ENCODE results near the gene TMEM141.
"Not testable (repeated sequence)": the region's sequence is repeated elsewhere in the genome, so short reads cannot be mapped to it uniquely, and the experiment has no call there.

TMEM141 gene

DNA sequence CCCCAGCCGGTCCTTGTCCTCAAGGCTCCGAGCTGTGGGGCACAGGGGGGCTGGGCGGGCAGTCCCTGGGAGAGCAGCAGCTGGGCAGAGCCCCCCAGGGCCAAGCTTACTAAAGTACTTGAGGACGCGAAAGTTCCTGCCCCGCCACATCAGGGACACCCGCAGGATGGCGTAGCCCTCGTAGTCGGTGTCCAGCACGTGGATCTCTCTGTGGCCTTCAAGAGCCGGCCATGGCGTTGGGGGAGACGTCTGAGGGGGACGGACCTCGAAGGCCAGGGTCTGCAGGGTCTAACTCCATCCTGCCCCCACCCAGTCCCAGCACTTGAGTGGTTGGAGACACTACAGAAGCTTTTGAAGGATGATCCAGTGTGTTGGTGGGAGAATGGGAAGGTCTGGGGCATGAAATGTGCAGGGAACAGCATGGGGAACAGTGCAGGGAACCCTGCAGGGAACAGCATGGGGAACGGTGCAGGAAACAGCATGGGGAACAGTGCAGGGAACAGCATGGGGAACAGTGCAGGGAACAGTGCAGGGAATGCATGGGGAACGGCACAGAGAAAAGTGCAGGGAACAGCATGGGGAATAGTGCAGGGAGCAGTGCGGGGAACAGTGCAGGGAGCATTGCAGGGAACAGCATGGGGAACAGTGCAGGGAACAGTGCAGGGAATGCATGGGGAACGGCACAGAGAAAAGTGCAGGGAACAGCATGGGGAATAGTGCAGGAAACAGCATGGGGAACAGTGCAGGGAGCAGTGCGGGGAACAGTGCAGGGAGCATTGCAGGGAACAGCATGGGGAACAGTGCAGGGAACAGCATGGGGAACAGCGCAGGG lies 35.6 kb upstream of the TMEM141 start:
- not testable (repeated sequence) for DNase-seq

DNA sequence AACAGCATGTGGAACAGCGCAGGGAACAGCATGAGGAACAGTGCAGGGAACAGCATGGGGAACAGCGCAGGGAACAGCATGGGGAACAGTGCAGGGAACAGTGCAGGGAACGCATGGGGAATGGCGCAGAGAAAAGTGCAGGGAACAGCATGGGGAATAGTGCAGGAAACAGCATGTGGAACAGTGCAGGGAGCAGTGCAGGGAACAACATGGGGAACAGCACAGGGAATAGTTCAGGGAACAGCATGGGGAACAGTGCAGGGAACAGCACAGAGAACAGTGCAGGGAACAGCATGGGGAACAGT lies 35.1 kb upstream of the TMEM141 start:
- DNase-seq, result no peak

DNA sequence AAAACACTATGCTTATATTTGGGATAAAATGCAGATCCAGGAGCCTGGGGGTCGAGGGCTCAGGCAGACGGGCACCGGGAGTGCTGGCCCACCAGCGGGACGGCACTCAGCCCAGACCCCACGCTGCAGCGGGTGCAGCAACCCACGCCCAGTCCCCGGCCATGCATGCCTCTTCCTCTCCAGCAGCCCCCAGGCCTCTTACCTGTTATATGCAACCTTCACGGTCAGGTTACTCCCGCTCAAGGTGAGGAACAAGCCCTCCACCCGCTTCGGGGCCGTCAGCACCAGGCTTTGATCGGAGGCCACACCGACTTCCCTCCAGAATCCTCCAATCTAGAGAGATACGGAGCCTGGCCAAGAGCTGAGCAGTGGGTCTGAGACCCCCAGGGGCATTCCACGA lies 34.3 kb upstream of the TMEM141 start:
- no peak for DNase-seq

DNA sequence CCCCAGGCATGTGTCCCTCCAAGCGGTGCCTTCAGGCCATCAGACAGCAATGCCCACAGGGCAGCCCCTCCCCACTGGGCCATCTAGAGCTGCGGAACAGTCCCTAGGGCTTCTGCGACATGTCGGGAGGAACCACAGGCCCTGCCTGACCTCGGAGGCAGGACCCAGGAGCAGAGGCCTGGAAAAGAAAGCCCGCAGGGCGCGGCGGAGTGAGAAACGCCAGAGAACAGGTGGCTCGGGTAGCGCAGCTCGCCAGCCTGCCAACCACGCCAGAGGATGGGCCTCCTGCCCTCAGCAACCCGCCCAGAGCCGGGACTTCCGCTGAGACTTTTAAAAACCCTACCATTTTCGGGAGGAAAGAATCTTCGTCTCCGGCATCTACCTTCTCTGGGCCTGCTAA lies 33.8 kb upstream of the TMEM141 start:
- DNase-seq, result no peak

DNA sequence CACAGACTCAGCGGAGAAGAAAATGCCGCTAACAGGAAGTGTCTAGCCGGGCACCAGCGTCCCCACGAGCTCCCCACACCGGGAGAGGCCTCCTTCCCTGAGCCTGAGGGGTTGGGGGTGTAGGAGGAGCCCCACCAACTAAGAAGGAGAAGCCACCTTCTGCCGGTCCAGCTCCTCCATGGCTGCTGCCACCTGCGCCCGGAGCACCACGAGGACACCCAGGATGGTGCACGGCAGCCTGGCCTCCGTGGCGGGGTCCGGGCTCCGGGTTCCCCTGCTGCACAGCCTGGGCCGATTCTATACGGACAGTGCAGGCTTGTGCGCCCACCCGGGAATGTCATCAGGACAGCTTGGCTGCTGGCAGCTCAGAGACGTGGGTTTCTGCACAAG lies 33.4 kb upstream of the TMEM141 start:
- no peak for DNase-seq

DNA sequence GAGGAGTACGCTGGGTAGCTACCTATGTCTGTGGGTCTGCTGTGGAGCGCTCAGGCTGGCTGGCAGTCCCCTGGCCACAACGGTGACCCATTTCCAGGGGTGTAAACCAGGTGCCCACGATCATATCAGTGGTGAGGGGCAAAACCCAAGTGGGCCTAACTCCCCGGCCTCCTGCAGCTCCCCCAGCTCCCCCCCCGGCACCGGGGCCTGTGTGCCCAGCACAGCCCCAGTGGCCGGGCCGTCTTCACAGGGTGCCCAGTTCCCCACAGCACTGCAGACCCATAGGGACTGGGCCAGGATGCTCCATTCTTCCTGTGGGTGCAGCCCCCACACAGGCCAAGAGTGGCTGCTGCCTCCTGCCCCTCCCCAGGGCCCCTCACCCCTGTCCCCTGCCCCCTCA lies 32.1 kb upstream of the TMEM141 start:
- DNase-seq, result no peak

DNA sequence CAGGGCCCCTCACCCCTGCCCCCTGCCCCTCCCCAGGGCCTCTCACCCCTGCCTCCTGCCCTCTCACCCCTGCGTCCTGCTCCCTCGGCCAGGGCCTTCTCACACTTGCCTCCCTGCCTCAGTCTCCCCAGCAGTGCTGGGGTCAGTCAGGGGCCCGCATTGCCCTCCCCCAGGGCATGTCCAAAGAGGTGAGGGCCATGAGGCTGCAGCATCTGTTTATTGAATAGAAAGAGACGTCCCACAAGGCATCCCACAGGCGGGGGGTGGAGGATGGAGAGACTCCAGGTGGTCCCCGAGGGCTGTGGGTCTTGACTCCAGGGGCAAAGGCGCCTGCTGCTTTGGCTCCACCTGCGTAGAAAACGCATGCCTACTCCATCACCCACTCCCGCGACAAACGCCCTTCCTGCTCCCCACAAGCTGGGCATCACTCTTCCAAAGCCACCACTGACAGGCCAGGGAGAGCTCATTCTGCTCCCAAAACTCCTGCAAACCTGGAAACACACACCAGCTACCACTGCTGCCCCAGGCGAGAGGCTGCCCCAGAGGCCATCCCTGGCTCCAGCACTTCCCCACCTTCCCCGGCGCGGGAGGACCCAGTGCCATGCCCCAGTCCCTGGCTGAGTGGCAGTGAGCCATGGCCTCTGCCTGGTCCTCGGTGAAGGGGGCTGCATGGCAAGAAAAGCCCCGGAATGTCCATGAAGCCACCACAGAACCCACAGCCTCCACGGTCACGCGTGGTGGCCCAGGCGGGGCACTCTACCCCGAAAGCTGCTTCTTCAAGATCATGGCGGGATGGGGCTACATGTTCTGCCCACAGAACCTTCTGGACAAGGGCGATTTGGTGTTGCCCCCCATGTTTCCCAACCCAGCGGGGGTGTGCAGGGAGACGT lies 31.5 kb upstream of the TMEM141 start:
- no peak for DNase-seq

DNA sequence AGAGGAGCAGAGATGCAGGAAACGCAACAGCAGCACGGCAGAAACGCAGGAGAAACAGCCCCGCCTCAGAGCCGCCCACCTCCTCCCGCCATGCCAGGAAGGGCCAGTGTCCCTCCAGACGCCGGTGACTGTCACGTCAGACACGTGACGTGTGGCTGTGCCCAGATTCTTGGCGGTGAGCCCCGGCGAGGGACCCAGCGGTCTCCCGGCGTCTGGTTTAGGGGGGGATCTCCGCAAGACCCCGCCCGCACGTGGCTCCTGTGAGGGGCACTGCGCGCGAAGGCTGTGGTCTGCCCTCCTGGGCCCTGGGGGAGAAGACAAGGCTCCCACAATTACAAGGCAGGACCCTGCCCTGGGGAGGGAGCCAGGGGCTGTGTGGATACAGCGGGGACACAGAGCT lies 30.7 kb upstream of the TMEM141 start:
- DNase-seq, result no peak

DNA sequence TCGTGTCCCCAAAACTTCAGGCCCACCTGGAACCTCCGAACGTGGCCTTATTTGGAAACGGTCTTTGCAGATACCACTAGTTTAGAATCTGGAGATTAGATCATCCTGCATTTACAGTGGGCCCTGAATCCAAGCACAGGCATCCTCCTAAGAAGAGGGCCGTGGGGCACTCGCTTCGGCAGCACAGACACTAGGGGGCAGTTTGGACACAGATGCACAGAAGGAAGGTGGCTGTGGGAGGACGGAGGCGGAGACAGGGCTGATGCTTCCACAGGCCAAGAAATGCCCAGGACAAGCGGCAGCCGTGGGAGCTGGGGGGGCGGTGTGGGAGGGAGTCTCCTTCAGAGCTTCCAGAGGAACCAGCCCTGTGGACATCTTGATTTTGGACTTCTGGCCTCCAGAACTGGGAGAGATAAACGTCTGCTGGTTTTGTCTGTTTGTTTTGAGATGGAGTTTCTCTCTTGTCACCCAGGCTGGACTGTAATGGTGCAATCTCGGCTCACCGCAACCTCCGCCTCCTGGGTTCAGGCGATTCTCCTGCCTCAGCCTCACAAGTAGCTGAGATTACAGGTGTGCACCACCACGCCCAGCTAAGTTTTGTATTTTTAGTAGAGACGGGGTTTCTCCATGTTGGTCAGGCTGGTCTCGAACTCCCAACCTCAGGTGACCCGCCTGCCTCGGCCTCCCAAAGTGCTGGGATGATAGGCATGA lies 30.2 kb upstream of the TMEM141 start:
- peak; percentile 43 to 73 for DNase-seq

DNA sequence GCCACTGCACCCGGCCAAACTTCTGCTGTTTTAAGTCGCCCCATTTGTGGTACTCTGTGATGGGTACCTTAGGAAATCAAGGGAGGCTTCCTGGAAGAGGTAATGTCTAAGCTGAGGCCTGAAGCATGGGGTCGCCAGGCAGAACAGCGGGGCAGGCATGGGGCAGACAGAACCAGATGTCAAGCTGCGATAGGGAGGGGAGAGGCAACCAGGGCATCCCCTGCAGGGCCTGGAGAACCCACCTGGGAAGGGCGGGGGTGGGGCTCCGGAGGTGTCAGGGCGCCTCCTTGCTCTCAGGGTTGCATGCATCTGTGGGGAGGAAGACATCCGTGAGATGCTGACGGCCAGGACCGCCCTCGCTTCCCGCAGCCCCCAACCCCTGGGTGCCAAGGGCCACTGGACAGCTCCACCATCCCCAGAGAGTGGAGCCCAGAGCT lies 29.6 kb upstream of the TMEM141 start:
- DNase-seq, result no peak

DNA sequence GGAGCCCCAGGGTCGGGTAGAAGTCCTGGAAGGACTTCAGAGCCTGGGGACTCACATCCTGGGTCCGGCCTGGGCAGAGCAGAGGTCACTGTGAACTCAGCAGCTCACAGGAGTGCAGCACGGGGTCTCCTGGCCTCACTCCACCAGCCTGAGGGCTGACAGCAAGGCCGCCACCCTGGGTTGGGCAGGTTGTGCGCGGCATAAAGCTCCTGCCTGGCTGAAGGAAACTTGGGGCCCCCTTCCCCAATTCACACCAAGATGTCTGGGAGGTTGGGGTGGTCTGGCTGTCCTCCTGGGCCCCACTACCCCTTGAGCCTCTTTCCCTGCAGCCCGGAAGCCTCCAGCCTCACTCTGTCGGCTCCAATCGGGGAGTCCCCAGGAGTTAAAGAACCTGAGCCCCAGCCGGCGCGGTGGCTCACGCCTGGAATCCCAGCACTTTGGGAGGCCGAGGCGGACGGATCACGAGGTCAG lies 28.9 kb upstream of the TMEM141 start:
- DNase-seq, result no peak

DNA sequence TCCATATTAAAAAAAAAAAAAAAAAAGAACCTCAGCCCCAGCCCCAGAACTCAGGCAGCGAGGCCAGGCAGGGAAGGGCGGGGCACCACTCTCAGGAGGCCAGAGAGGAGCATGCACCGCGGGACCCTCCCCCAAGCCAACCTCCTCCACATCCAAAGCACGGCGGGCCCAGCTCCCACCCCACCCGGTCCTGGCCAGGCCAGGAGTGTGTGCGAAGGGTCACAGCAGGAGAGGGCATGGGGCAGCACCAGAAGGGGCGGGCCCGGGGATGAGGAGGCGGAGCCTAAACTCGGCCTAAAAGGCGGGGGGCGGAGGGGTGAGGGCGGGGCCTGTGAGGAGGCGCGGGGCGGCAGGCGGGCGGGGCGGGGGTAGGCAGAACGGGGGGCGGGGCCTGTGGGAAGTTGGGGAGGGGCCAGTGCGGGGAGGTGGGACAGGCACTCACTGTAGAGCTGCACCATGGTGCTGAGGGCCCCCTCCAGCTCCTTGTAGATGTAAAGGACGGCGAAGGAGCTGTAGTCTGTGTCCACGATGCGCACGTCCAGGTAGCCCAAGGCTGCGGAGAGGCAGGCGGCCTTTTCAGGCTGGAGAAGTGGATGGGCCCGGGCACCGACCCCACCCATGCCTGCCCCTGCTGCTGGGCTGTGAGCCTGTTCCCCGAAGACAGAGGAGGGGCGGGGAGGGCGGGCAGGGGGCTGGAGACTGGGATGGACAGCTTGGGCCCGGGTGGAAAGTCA lies 28.1 kb upstream of the TMEM141 start:
- no peak for DNase-seq

DNA sequence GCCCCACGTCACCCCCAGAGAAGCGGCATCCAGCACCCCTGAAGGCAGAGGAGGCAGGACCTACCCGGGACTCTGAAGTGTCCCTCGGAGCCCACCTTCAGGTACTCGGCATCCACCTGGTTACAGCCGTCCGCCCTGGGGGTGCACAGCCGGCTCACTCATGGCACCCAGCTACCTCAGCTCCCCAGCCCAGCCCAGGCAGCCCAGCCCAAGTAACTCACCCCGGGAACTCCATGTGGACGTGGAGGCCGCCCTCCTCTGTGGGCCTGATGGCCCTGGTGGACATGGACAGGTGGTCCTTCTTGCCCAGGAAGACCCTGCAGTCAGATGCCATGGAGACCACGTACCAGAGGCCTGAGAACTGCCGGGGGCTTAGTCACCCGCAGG lies 27.5 kb upstream of the TMEM141 start:
- DNase-seq, result no peak

DNA sequence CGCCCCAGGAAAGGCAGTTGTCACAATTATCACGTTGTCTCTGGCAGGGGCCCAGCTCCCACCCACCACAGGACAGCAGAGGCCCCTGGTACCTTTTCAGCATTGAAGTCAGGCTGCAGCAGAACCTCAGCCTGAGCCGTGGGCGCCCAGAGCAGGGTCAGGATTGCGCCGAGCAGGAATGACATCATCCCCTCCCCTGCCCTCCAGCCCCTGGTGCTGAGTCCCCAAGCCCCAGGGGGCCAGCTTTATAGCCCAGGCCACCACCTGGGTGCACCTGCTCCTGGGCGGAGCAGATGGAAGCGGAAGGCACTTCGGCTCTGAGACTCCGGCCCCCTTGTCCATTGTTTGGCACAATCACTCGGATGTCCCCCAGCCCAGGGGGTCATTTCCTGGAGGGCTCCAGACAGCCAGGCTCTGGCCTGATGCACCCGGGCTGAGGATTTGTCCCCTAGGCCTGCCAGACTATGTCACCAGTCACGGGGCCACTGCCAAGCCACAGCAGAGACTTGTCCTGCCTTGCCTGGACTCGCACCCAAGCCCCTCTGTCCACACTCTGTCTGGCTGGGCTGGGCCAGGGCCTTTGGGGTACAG lies 26.7 kb upstream of the TMEM141 start, which contains the start of gene LCN15:
LCN15 (minus strand) TSS at position 218 of the 591 bp plus-strand sequence; CDS start at position 188, 30 bp downstream.
- no peak for DNase-seq

DNA sequence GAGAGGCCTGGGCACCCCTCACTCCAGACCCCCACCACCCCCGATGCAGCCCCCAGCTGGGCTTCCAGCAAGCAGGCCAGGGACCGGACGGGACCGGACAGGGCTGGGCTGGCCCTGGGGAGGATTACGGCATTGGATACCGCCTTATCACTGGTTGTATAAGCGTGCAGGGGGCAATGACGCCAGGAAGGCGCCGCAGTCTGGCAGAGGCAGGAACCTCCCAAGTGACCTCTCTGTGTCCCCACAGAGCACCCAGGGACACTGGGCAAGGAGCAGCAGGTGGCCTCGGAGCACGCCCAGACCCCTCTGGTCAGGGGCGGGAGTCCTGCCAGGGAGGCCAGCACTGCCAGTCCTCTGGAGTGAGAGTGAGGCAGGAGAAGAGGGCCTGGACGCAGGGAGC lies 26.1 kb upstream of the TMEM141 start:
- no peak for DNase-seq

DNA sequence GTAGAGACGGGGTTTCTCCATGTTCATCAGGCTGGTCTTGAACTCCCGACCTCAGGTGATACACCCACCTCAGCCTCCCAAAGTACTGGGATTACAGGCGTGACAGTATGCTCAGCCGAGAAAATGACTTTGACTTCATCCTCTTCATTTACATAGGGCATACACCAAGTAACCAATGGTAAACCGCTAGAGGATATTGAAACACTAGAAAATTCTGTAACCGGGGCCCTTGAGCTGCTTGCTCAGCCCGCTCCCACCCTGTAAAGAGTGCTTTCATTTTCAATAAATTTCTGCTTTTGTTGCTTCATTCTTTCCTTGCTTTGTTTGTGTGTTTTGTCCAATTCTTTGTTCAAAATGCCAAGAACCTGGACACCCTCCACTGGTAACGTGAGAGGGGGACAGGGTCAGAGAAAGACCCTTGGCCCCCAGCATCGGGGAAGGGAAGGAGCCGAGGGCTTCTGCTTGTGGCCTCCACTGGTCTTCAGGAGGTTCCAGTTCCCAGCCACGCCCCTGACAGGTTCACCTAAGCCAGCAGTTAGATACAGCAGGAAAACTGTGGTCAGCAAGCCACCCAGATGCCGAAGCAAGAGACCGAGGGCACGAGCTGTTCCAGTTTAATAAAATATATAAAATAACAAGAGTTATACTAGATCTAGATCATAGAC lies 25.3 kb upstream of the TMEM141 start:
- not testable (repeated sequence) for DNase-seq

DNA sequence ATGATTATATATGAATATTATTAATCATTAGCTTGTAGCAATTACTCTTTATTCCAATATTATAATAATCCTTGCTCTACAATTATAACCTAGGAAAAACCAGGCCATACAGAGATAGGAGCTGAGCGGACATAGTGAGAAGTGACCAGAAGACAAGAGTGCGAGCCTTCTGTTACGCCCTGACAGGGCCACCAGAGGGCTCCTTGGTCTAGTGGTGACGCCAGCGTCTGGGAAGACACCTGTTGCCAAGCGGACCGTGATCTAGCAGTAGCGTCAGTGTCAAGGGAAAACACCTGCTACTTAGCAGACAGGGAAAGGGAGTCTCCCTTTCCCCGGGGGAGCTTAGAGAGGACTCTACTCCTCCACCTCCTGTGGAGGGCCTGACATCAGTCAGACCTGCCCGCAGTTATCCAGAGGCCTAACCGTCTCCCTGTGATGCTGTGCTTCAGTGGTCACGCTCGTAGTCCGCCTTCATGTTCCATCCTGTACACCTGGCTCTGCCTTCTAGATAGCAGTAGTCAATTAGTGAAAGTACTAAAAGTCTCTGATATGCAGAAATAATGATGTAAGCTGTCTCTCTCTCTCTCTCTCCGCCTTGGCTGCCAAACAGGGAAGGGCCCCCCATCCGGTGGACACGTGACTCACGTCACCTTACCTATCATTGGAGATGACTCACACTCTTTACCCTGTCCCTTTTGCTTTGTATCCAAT lies 24.6 kb upstream of the TMEM141 start:
- DNase-seq, result peak; percentile 13 to 22

DNA sequence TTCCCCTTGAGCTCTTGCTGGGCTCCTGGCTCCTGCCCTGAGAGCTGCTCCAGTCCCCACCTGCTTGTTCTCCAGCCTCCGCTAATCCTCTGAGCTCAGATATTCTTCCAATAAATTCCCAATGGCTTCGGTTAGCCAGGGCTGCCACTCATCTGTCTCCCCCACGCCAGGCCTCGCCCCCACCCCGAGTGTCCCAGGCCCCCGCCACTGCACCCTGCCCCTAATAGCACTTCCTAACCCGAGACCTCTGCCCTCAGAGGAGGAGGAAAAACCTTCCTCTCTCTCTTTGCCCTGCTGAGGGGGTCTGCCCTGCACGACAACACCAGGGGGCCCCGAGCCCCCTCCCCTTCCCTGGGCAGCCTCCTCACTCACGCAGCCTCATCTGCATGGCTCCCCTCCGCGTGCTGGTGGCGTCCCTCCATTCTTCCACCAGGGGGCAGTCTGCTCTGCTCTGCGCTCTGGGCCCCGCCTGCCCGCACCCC lies 21.4 kb upstream of the TMEM141 start:
- DNase-seq, result no peak

DNA sequence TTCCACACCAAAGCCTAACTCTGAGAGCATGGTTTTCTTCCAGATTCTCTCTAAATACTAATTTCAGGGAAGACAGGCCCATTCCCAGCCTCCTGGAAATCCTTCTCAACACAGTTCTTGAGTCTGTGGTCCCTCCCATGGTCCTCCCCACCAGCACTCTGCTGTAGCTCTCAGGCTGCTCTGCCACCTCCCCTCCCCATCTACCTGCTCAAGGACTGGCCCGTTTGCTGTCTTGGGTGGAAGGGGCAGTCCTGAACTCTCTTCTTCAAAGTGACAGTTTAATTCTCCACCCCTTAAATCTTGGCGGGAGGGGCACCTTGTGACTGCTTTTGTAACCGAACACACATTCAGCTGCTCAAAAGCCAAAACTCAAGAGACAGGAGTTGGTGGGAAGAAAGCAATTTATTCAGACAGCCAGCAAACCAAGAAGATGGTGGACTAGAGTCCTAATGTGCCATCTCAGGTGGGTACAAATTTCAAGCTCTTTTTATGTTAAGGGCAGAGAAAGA lies 19.2 kb upstream of the TMEM141 start:
- no peak for DNase-seq

DNA sequence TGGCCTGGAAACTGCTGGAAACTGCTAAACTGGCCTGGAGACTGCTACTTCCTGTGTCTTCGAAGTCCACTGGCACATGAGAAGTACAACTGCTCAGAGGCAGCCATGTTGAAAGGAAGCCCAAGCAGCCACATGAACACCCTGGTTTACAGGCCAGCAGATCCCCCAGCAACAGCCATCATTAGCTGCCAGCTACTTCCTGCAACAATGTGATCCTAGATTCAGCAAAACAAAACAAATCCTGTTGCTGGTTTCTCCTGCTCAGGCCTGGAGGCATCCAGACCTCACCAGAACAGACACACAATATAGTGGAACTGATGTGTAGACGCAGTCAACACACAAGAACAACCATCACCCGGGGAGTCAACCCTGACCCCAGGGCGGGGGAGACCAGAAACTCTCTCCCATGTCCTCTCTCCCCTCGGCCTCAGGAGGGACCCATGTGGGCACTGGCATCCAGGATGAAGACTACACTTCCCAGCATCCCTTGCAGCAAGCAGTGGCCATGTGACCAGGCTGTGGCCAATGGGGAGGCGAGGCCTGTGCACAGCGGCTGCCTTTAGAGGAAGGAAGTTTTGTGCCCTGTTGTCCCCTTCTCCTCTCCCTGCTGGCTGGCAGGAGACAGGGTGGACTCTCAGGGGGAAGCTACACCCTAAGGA lies 17.6 kb upstream of the TMEM141 start:
- DNase-seq, result peak; percentile 1 to 5
